MCF 10A (cell line): ENCODE results near the gene KCNJ14. TPM values are rescaled to one million over a fixed set of nuclear protein-coding genes. Genes with fewer than 3 reads are reported as not detected.

Source experiments
- BruUV-seq: library from RNA; stranded (reverse); fragments of 400-500 nt; replicated peaks from 2 replicates; lab custom pipeline; 2021; lab: Mats Ljungman, UMichigan
- CTCF ChIA-PET: fragments of 300-600 bp; sonication (Branson Sonifier 250); formaldehyde crosslinking; extraction: SDS; loops from one replicate; lab custom pipeline; 2021; ENCODE audit warnings: antibody characterized with exemption, inconsistent platforms; lab: Yijun Ruan, JAX
- POLR2A ChIA-PET: fragments of 300-600, 350-650 bp; sonication (Branson Sonifier 250); formaldehyde crosslinking; extraction: SDS; loops from one replicate; lab custom pipeline; 2020; ENCODE audit warnings: antibody characterized with exemption, inconsistent platforms; lab: Yijun Ruan, JAX
- DNase-seq: peaks from one replicate; pipeline ENCODE4 v3.0.0-alpha.2; 2018; ENCODE audit not compliant: unreplicated experiment
- H3K27ac Mint-ChIP-seq: one replicate; pipeline ENCODE4 v1.8.0; 2022; ENCODE audit warnings: mild to moderate bottlenecking, low read depth, mixed read lengths; ENCODE audit not compliant: unreplicated experiment
- H3K27me3 Mint-ChIP-seq: one replicate; pipeline ENCODE4 v1.8.0; 2022; ENCODE audit warnings: mixed read lengths; ENCODE audit not compliant: insufficient read depth, unreplicated experiment
- H3K36me3 Mint-ChIP-seq: one replicate; pipeline ENCODE4 v1.8.0; 2022; ENCODE audit warnings: mild to moderate bottlenecking, moderate library complexity, mixed read lengths; ENCODE audit not compliant: insufficient read depth, unreplicated experiment
- H3K4me1 Mint-ChIP-seq: one replicate; pipeline ENCODE4 v1.8.0; 2022; ENCODE audit warnings: mixed read lengths; ENCODE audit not compliant: insufficient read depth, unreplicated experiment
- H3K4me3 Mint-ChIP-seq: one replicate; pipeline ENCODE4 v1.8.0; 2022; ENCODE audit warnings: mild to moderate bottlenecking, moderate library complexity, mixed read lengths; ENCODE audit not compliant: unreplicated experiment
- H3K9me3 Mint-ChIP-seq: one replicate; pipeline ENCODE4 v1.8.0; 2022; ENCODE audit warnings: mixed read lengths; ENCODE audit not compliant: unreplicated experiment
- intact Hi-C: fragments of 100-400 bp; cut with micrococcal nuclease; formaldehyde crosslinking; loops from 2 replicates; pipeline ENCODE4 v1.14.1; 2022
- total RNA-seq: library from RNA; stranded (reverse); gene quantifications from 2 replicates; pipeline ENCODE4 v1.2.3, GENCODE V29; 2022
- TF ChIP-seq, protein P1 (sequence below): fragments of 200-600 bp; IDR thresholded peaks from one replicate; pipeline ENCODE4 v1.8.0; 2022; ENCODE audit warnings: antibody characterized with exemption, mild to moderate bottlenecking; ENCODE audit not compliant: unreplicated experiment

The KCNJ14 gene
- total RNA-seq, 1 experiment from 2014 or later = 1.6 TPM

DNA sequence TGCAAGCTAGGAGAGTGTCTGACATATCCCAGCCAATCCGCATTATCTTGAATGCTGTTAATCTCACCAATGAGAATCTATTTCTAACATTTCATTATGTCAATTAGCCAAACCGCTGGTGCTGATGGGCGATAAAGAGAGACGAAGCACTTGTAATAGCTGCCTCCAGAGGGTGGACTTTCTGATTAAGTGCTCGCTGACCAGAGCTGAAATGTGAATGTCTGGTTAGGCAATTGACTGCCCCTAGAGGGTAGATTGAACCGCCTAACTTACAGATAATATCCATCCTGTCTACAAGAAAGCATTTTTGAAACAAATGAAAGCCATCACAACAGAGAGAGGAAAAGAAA lies 10.1 kb upstream of the KCNJ14 start:
- Mint-ChIP-seq H3K4me1 (peaks cover 23% of the 10 kb centered on the region), H3K27me3 (no peaks in the 10 kb centered on the region), H3K36me3 (peaks cover 48% of the 10 kb centered on the region), H3K27ac (peak overlapping the region; percentile 94), H3K4me3 (peak overlapping the region; percentile 93), H3K9me3 (no peaks in the 10 kb centered on the region)
- BruUV-seq = TSS peak; percentile 81
- TF ChIP-seq, protein P1, sequence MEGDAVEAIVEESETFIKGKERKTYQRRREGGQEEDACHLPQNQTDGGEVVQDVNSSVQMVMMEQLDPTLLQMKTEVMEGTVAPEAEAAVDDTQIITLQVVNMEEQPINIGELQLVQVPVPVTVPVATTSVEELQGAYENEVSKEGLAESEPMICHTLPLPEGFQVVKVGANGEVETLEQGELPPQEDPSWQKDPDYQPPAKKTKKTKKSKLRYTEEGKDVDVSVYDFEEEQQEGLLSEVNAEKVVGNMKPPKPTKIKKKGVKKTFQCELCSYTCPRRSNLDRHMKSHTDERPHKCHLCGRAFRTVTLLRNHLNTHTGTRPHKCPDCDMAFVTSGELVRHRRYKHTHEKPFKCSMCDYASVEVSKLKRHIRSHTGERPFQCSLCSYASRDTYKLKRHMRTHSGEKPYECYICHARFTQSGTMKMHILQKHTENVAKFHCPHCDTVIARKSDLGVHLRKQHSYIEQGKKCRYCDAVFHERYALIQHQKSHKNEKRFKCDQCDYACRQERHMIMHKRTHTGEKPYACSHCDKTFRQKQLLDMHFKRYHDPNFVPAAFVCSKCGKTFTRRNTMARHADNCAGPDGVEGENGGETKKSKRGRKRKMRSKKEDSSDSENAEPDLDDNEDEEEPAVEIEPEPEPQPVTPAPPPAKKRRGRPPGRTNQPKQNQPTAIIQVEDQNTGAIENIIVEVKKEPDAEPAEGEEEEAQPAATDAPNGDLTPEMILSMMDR = peak; percentile 52
- intact Hi-C loops = loop anchor here (1.0 to 2.0 kb wide), 4 partner anchors 24 to 139 kb away; partner anchors contain the start of gene CYTH2
- ChIA-PET CTCF (interaction anchor here (0.6 to 1.5 kb wide), 3 partner anchors 54 to 1200 kb away, joined by 3 to 4 read pairs (median 4); partner anchors contain the start of gene KDELR1), POLR2A (interaction anchor here (0.5 to 2.5 kb wide), 18 partner anchors 13 to 204 kb away, joined by 3 to 21 read pairs (median 4); partner anchors contain the start of genes GRIN2D, KDELR1, SYNGR4 and TMEM143)
- peak; percentile 90 for DNase-seq

DNA sequence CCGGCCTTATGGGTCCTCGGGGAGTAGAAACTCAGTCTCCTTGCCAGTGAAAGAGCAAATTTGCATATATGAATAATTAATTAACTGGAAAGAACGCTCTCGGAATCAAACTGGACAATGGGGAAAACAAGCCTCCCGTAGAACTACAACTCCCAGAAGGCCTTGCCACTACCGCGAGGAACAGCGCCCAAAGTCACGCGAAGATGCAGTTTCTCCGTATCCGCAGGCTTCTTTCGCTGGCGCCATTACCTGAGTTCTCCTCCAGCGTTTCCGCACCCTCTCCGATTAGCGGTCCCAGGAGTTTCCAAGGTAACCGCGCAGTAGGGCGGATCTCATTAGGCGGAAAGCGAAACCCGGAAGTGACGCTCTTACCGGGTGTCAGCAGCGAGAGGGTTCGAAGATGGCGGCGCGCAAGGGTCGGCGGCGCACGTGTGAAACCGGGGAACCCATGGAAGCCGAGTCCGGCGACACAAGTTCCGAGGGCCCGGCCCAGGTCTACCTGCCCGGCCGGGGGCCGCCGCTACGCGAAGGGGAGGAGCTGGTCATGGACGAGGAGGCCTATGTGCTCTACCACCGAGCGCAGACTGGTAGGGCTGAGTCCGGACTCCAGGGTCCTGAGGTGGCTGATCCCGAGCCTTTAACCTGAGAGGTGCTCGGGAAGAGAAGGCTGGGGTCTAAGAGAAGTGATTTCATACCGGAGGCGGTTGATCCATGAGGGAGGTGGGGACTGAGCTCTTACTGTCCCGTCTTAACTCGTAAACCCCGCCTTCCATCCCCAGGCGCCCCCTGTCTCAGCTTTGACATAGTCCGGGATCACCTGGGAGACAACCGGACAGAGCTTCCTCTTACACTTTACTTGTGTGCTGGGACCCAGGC lies 9.5 kb upstream of the KCNJ14 start, which contains the start of gene GRWD1:
TSS of gene GRWD1 (plus strand) at position 378 of the 876 bp plus-strand sequence. CDS start at position 401, 23 bp downstream.
- peak; percentile 98 for DNase-seq
- ChIA-PET CTCF (interaction anchor here (0.6 to 1.5 kb wide), 7 partner anchors 39 to 1200 kb away, joined by 3 to 5 read pairs (median 3); partner anchors contain the start of gene KDELR1), POLR2A (interaction anchor here (0.5 to 2.5 kb wide), 23 partner anchors 9 to 203 kb away, joined by 3 to 21 read pairs (median 4); partner anchors contain the start of genes GRIN2D, KDELR1, SYNGR4 and TMEM143)
- TSS peak; percentile 64 for BruUV-seq
- Mint-ChIP-seq H3K36me3 (peaks cover 51% of the 10 kb centered on the region), H3K9me3 (no peaks in the 10 kb centered on the region), H3K27ac (peak within 1 kb of the TSS; percentile 94), H3K4me1 (peaks cover 23% of the 10 kb centered on the region), H3K4me3 (peak within 1 kb of the TSS; percentile 93), H3K27me3 (no peaks in the 10 kb centered on the region)
- intact Hi-C loops = loop anchor here (1.0 to 2.0 kb wide), 4 partner anchors 23 to 138 kb away; partner anchors contain the start of gene CYTH2
- TF ChIP-seq, protein P1 = peak; percentile 6

DNA sequence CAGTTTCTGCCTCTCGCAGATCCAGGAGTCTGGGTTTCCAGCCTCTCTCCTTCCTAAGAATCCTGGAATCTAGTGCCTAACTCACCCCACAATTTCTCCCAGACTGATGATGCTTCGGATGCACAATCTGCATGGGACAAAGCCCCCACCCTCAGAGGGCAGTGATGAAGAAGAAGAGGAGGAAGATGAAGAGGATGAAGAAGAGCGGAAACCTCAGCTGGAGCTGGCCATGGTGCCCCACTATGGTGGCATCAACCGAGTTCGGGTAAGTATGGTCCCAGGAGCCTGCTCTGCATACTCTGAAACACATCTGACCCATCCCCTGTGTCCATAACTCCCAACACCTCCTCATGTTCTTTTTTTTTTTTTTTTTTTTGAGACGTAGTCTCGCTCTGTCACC lies 8.8 kb upstream of the KCNJ14 start:
- Mint-ChIP-seq H3K36me3 (peaks cover 53% of the 10 kb centered on the region), H3K27ac (peak overlapping the region; percentile 94), H3K27me3 (no peaks in the 10 kb centered on the region), H3K9me3 (no peaks in the 10 kb centered on the region), H3K4me1 (peaks cover 23% of the 10 kb centered on the region), H3K4me3 (peak overlapping the region; percentile 93)
- TF ChIP-seq, protein P1 = no peak
- ChIA-PET POLR2A (interaction anchor here (0.8 to 2.5 kb wide), 8 partner anchors 10 to 125 kb away, joined by 3 to 18 read pairs (median 5); partner anchors contain the start of genes SYNGR4 and TMEM143), CTCF (interaction anchor here (0.6 to 0.7 kb wide), 4 partner anchors 40 to 259 kb away, joined by 3 to 5 read pairs (median 3); no protein-coding TSS in a partner anchor)
- intact Hi-C loops = no loop called here
- no peak for DNase-seq
- BruUV-seq = no TSS peak
